Upper lobe of right lung (tissue), 1 donor: ENCODE data around the gene LHX3. TPM values are rescaled to one million over a fixed set of nuclear protein-coding genes. Genes with fewer than 3 reads are reported as not detected.

Source experiments
- ATAC-seq: fragments of 200-7000 bp; cut with Tn5 transposase; one replicate; pipeline ENCODE4 v1.9.1; 2020; ENCODE audit warnings: mild to moderate bottlenecking, moderate library complexity
- DNase-seq: peaks from one replicate; pipeline ENCODE4 v3.0.0-alpha.2; 2020
- H3K27ac ChIP-seq: fragments of 200-600 bp; one replicate; pipeline ENCODE4 v1.8.0; 2022
- H3K27me3 ChIP-seq: fragments of 200-600 bp; one replicate; pipeline ENCODE4 v1.8.0; 2022; ENCODE audit warnings: mild to moderate bottlenecking
- H3K36me3 ChIP-seq: fragments of 200-600 bp; one replicate; pipeline ENCODE4 v1.8.0; 2022
- H3K4me1 ChIP-seq: fragments of 200-600 bp; one replicate; pipeline ENCODE4 v1.8.0; 2022
- H3K4me3 ChIP-seq: fragments of 200-600 bp; one replicate; pipeline ENCODE4 v1.8.0; 2022; ENCODE audit warnings: mild to moderate bottlenecking
- H3K9me3 ChIP-seq: fragments of 200-600 bp; one replicate; pipeline ENCODE4 v1.8.0; 2022
- intact Hi-C: fragments of 100-400 bp; cut with DNase I; formaldehyde crosslinking; loops from one replicate; pipeline ENCODE4 v1.11.0; 2022
- total RNA-seq: library from RNA; stranded (reverse); fragmentation: NEBNext Ultra II Directional; extraction: Animal tissue kit (Norgen Biotek cat#: 25700); gene quantifications from one replicate; pipeline ENCODE4 v1.2.1, GENCODE V29; 2021
- TF ChIP-seq, protein P1 (sequence below): fragments of 200-600 bp; IDR thresholded peaks from one replicate; pipeline ENCODE4 v1.8.0; 2022; ENCODE audit warnings: antibody characterized with exemption
- donor health status: DM: no; HTN: yes; CAD: no; lungs with severe emphysema.

The LHX3 gene
- total RNA-seq, 1 donor from 2014 or later, result not detected

DNA sequence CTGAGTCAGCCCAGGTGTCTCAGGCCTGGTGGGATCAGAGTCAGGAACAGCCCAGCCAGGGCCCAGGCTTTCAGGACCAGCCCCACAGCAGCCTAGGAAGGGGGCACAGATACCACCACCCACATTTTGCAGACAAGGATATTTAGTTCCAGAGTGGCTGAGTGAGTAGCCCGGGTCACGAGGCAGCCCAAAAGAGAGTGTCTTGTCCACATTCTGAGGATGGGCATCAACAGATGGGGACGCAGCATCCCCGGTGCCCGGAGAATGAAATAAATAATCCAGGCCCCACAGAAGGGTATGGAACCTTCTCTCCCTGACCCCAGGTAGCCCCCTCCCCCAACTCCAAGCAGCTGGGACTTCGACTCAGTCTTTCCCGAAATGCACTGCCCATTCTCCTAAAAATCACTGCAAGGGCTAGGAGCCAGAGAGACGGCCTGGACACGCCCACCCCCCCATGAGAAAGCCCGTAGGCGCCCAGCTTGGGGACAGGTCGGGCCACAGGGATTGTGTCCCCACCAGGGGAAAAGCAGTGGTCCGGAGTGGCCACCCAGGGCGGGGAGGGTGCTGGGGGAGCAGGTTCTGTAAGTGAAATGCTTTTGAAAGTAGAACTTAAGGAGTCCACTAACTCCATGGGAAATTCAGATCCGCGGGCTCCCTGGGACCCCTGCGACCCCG lies 6.9 kb downstream of the LHX3 start:
- Histone ChIP-seq H3K36me3 (no peaks in the 10 kb centered on the region), H3K4me1 (no peaks in the 10 kb centered on the region), H3K27ac (no peak overlapping the region), H3K4me3 (no peak overlapping the region), H3K9me3 (no peaks in the 10 kb centered on the region), H3K27me3 (peaks cover 94% of the 10 kb centered on the region)
- ATAC-seq, result no peak
- TF ChIP-seq, protein P1, sequence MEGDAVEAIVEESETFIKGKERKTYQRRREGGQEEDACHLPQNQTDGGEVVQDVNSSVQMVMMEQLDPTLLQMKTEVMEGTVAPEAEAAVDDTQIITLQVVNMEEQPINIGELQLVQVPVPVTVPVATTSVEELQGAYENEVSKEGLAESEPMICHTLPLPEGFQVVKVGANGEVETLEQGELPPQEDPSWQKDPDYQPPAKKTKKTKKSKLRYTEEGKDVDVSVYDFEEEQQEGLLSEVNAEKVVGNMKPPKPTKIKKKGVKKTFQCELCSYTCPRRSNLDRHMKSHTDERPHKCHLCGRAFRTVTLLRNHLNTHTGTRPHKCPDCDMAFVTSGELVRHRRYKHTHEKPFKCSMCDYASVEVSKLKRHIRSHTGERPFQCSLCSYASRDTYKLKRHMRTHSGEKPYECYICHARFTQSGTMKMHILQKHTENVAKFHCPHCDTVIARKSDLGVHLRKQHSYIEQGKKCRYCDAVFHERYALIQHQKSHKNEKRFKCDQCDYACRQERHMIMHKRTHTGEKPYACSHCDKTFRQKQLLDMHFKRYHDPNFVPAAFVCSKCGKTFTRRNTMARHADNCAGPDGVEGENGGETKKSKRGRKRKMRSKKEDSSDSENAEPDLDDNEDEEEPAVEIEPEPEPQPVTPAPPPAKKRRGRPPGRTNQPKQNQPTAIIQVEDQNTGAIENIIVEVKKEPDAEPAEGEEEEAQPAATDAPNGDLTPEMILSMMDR, result no peak
- no peak for DNase-seq
- intact Hi-C loops, result no loop called here

DNA sequence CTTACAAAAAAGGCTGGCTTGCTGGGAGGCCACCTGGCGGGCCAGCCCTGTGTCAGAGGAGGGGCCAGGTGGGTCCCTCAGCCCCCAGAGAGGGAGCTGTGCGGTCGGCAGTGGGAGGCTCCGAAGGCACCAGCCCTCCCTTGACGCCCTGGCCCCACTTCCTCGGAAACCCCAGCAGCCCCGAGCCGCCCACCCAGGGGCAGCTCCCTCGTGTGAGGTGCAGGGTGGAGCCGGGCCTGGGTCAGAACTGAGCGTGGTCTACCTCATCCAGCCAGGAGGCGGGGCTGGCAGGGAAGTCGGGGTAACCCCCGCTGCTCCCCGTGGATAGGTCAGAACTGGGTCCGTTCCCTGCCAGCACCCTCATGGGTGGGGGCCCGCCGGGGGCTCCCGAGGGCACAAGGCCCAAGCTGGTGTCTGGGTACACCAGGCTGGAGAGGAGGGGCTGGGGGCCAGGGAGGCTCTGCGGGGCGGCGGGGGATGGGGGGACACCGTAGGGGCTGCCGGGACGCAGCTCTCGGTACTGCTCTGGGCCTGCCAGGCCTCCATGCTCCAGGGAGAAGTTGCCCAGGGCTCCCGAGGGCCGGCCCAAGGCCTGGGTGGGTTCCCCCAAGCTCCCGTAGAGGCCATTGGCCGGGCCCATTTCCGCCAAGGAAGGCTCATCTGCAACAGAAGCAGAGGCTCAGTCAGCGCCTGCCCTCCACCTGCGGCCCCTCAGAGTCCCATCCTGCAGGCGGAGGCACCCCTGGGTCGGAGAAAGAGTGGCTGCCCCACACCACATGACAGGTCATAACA lies 7.6 kb downstream of the LHX3 start:
- H3K4me1 ChIP-seq, result no peaks in the 10 kb centered on the region
- H3K27me3 ChIP-seq, result peaks cover 96% of the 10 kb centered on the region
- no peaks in the 10 kb centered on the region for H3K9me3 ChIP-seq
- ATAC-seq (no peak), DNase-seq (no peak)
- TF ChIP-seq, protein P1, result no peak
- intact Hi-C loops, result no loop called here
- no peaks in the 10 kb centered on the region for H3K36me3 ChIP-seq
- no peak overlapping the region for H3K4me3 ChIP-seq
- H3K27ac ChIP-seq, result no peak overlapping the region

DNA sequence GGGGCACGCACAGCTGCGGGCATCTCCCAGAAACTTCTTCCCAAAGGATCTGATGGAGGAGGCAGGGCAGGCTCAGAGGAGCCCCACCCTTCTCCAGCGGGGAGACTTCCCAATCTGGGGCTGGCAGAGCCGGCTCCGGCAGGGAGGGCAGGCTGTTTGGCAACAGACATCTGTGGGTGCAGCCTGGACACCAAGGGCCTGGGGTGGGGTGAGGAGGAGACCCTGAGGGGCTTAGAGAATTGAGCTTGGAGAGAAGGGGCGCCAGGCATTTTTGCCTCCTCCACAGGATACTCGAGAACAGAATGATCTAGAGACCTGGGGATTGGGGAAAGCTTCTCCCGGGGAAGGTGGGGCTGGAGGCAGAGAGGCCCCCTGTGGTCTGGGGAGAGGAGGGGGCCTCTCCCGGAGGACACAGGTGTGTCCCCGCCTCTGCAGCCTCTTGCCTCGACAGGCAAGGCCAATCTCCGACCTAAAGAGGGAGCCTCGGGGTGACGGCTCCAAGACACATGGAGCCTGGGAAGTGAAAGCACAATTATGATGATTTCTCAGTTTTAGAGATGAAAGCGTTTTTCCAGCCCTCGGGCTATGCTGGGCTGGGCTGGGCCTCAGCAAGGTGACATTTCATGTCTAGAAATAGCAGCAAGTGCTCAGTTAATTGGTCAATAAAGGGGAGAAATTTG lies 8.4 kb downstream of the LHX3 start:
- TF ChIP-seq, protein P1, result no peak
- Histone ChIP-seq H3K27me3 (peaks cover 96% of the 10 kb centered on the region), H3K4me1 (no peaks in the 10 kb centered on the region), H3K36me3 (no peaks in the 10 kb centered on the region), H3K9me3 (no peaks in the 10 kb centered on the region), H3K27ac (no peak overlapping the region), H3K4me3 (no peak overlapping the region)
- DNase-seq (no peak), ATAC-seq (no peak)
- intact Hi-C loops, result no loop called here

DNA sequence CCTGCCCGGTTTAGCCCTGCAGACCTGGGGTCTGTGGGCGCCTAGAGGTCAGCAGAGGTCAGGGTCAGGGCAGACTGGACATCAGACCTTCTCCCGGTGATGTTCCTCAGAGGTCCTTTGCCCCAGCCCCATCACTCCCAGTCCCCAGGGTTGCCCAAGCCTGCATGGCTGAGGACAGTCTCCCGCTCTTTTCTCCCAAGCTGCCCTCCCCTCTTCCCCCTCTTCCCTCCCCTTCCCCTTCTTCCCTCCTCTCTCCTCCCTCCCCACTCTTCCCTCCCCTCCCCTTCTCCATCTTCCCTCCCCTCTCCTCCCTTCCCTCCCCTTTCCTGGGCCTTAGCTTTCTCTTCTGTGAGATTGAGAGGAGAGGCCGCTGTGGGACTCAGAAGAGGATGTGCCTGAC lies 10.4 kb downstream of the LHX3 start:
- H3K36me3 ChIP-seq, result no peaks in the 10 kb centered on the region
- DNase-seq (no peak), ATAC-seq (no peak)
- H3K4me3 ChIP-seq, result no peak overlapping the region
- H3K9me3 ChIP-seq, result no peaks in the 10 kb centered on the region
- TF ChIP-seq, protein P1, result no peak
- H3K27me3 ChIP-seq, result peaks cover 96% of the 10 kb centered on the region
- no peaks in the 10 kb centered on the region for H3K4me1 ChIP-seq
- no peak overlapping the region for H3K27ac ChIP-seq
- intact Hi-C loops, result no loop called here

DNA sequence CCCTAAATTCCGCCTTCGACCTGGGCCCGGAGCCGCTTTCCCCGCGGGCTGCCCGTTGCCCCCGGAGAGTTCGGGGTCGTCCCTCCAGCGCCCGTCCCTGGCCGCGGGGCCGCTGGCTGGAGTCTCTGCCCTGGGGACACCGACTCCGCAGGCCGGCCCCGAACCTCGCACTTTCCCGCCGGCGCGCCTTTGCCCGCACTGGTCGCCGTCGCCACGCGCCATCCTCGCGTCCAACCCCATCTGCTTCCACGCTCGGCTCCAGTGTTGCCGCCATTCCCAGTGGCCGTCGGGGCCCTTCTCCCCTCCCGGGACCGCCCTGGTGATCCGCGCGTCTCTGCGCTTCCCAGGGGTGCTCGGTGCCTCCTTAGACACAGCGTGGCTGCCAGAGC lies 11.0 kb downstream of the LHX3 start:
- DNase-seq, result no peak
- no peak overlapping the region for H3K27ac ChIP-seq
- no peaks in the 10 kb centered on the region for H3K4me1 ChIP-seq
- intact Hi-C loops, result no loop called here
- H3K9me3 ChIP-seq, result no peaks in the 10 kb centered on the region
- H3K4me3 ChIP-seq, result no peak overlapping the region
- peaks cover 94% of the 10 kb centered on the region for H3K27me3 ChIP-seq
- TF ChIP-seq, protein P1, result no peak
- H3K36me3 ChIP-seq, result no peaks in the 10 kb centered on the region
- no peak for ATAC-seq
